ENCODE results near the gene WDFY4.

WDFY4 gene

DNA sequence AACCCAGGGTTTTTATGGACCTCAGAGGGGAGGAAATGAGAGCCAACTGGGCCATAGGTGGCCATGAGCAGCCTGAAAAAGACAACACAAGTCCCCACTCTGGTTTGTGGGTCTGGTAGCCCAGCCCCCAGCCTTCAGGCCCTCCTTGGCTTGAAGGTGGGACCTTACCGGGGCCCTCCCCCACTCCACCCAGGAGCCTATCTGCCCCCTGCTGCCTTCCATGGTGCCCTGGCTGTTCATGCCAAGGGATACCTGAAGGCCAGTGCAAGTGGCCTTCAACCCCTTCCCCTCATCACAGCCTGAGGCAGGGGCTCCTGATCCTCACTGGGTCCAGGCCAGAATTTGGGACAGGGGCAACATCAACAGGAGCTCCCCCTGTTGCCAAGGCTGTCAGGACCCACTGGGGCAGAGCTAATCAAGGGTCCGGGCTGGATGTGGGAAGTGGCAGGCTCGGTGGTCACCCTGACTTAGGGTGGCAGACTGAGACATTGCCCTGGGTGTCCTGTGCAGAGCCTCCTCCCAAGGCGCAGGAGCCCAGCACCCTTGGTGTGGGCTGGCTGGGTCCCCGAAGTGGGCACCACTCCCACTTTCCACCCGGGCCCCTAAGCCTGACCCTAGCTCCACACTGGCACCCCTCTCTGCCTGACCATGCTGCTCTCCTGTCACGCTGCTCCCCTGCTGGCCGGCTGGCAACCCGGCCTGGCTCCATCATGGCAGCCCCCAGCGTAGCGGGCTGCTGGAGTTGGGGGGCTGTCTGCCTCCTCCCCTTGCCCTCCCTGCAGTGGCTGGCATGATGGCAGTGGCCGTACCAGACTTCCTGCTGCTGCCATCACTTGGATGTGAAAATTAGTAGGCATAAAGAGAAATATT, 6.4 kb downstream of the WDFY4 start:
- DNase-seq (ENCODE audit: low read depth, low spot score) = no peak

GRCh38 chr10:48691812-48692528, 7.3 kb downstream of the WDFY4 start:
- no peak for DNase-seq (ENCODE audit: low read depth, low spot score)

DNA sequence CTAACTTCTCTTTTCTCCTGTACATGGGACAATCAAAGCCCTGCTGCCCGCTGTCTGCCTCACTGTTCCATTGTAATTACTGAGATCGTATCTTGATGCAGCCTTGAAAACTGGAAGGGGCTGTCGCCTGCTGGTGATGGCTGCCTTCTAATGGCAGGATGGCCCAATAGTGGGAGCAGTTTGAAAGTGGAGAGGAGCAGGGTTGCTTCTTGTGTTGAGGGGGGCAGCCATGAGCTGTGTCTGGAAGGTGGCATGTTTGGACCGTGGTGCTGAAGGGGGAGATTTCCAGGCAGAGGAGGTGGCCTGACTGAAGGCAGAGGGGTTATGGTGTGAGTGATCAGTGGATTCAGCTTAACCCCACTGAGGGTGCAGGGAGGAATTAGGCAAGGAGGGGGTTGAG, 8.1 kb downstream of the WDFY4 start:
- DNase-seq (ENCODE audit: low read depth, low spot score) = no peak

DNA sequence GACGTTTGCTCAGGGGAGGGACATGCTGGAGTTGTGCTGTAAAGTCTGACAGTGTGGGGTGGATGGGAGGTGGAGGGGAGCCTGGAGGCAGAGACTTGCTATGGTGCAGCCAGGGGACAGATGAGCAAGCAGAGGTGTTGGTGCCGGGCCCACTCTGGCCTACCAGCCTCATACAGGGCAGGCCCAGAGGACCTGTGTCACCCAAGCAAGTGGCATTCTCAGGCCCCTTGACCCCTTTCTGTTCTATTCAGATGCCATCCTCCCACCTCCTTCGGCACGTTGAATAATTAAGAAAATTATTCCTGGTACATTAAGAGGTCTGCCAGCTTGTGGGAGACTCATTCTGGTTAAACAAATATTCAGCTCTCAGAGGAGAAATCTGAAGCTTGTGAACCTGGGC, 8.5 kb downstream of the WDFY4 start:
- DNase-seq (ENCODE audit: low read depth, low spot score) = no peak

- no peak for DNase-seq (ENCODE audit: low read depth, low spot score)
Observed at GRCh38 chr10:48694371-48695030, 9.8 kb downstream of the WDFY4 start.

DNA sequence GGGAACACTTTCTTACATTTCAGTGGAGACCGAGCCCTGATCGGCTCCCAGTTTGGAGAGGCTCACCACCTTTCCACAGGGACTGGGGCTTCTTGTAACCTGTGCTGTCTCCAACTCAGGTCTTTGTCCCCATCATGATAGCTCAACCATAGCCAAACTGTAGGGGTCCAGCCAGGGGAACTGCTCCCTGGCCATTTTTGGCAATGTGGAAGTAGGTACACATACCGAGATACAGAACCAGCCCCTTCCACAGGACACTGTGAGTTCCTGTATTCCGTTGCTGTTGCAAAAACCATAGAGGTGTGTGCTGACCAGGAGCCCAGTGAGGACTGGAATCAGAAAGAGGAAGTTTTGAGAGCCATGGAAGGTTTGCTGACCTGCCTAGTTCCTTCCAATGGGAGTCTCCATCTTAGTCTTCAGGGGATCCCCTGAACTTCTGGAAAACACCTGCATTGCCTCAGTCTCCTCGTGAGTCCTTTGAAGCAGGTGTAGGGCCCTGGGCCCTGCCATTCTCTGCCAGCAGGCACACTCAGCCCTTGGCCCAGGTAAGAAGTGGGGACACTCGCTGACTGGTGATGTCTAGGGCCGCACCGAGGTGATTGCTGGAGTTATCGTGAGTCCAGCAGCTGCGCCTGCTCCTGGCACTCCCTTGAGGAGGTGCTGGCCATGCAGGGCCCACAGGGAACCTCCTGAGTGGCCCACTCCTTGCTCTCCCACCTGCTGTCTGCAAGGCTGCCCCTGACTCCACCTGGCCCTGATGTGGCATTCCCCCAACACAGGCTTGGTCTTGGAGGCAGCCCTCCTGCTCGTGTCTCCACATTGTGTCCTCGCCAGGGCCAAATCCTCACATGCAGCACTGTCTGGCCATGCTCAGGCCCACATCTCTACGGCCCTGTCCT, 11.2 kb downstream of the WDFY4 start:
- DNase-seq (ENCODE audit: low read depth, low spot score) = no peak

DNA sequence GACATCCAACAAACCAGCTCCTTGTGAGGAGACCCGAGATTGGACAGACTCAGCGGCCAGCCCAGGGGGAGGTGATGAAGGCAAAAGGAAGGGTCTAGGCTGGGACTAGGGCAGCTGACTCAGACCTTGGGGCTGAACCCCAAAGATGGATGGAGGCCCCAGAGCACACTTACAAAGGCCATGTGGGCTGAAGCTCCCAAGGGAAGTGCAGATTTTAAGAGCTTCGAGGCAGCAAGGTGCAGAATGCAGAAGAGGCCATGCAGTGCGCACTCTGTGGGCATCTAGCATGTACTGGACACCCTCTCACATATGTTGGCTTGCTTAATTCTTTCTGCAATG, 11.8 kb downstream of the WDFY4 start:
- no peak for DNase-seq (ENCODE audit: low read depth, low spot score)

- DNase-seq (ENCODE audit: low read depth, low spot score) = no peak
Observed at GRCh38 chr10:48697091-48697490, 12.4 kb downstream of the WDFY4 start.

DNA sequence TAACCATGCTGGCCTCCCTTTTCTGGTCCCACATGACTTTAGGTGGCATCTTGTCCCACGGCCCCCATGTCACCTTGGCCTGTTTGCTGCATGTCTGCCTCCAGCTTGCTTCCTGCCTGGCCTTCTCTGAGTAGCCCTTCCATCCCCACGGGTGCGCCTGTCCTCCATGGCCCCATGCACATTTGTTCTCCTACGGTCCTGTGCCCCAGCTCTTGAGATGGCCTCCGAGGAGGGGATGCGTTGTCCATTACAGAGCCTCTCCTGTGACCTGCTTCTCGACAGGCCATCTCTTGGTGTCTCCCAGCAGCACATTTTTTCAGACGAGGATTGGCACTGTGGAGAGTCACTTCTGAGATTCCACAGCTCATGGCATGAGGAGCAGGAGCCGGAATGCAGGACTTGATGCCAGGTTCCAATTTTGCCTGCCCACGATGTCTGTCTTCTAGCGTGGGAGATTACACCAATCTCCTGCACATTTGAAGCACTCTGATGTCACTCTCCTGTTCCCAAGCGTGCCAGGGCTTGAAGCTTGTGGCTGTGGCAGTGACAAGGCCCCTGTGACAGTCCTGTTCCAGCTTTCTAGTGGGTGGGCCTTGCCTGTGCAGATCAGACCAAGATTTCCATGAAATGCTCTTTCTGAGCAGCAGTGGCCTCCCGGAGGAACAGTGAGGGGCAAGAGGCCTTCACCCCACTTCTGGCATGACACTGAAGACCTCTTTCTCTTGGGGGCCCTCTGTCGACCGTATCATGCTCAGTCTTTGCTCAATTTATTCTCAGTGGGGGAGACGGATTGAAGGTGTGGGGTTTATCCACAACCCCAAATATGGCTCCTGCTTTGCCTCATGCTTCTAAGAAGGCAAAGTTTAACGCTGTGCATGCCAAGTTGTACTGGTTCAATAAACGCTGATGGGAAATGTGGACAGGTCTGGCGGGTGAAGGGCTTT, 13.4 kb downstream of the WDFY4 start:
- no peak for DNase-seq (ENCODE audit: low read depth, low spot score)

- no peak for DNase-seq (ENCODE audit: low read depth, low spot score)
Observed at GRCh38 chr10:48699011-48699627, 14.4 kb downstream of the WDFY4 start.

DNA sequence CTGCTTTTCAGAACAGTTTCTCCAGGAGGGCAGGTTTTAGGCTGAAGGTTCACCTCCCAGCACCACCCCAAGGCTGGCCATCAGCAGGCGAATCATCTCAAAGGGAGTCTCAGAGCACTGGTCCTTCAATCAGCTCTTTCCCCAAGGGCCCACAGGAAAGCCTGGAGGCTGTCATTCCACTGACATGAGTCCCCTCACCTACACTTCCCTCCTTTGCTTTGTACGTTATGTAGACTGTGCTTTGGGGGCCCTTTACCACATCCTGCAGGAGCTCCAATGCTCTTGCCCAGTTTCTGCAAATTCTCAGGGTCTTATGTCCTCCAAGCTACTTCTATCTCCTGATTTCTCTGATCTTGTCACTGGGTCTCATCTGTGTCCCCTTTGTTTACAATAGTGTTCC, 15.4 kb downstream of the WDFY4 start:
- DNase-seq (ENCODE audit: low read depth, low spot score) = no peak

GRCh38 chr10:48700493-48700892, 15.8 kb downstream of the WDFY4 start:
- DNase-seq (ENCODE audit: low read depth, low spot score) = no peak

DNA sequence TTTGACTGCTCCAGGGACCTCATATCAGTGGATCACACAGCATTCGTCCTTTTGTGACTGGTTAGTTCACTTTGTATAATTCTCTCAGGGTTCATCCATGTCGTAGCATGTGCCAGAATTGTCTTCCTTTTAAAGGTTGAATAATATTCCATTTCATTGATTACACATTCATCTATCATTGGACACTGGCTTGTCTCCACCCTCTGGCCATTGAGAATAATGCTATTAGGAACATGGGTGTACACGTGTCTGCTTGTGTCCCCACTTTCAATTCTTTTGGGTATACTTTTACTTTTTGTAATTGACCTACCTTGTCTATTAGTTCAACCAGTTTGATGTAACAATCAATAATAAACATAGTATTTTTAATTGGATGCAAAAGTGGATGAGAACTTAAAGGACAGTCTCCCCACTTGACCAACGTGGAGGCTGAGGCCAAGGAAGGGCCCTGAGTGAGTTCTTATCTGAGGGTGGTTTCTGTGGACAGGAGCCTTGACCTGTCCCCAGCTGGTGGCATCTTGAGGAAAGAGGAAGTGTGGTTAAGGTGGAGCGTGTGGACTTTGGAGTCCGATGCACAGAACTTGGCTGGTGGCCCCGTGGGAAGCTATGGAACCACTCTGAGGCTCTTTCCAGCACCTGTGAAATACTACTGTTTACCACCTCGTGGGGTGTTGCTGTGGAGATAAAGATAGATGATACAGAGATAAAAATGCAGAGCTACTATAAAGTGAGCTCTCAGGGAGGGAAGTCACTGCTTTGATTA, 16.6 kb downstream of the WDFY4 start:
- DNase-seq (ENCODE audit: low read depth, low spot score) = no peak

DNA sequence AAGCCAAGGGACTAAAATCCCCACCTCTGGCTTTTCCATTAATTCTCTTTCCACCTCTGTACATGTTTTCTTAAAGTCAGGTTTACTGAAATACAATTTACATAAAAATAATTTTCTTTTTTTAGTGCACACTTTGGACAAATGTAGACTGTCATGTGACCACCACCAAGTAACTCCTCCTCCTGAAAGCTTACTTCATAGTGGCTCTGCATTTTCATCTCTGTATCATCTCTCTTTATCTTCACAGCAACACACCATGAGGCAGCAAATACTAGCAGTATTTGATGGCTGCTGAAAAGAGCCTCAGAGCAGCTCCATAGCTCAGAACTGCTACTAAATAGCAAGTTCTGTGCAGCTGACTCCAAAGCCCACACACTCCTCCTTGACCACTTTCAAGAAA, 17.3 kb downstream of the WDFY4 start:
- DNase-seq (ENCODE audit: low read depth, low spot score) = no peak

- DNase-seq (ENCODE audit: low read depth, low spot score) = no peak
Observed at GRCh38 chr10:48703531-48704122, 19.0 kb downstream of the WDFY4 start.

DNA sequence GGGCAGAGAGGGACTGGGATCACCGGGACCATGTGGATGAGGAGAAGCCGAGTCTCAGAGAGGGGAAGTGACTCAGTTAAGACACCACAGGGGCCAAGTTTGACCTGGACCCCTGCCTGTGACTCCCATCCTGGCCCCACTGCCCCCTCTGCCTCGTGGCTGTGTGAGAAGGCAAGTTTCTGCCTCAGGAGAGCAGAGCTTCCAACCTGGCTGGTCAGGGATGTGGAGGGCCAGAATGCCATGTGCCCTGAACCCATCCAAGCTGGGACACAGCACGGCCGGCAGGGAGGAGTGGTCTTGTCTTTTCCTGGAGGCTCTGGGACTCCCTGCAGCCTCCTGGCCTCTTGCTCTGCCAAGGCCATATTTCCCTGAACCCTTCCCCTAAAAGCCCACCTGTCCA, 19.5 kb downstream of the WDFY4 start:
- no peak for DNase-seq (ENCODE audit: low read depth, low spot score)

- no peak for DNase-seq (ENCODE audit: low read depth, low spot score)
Observed at GRCh38 chr10:48705401-48705938, 20.8 kb downstream of the WDFY4 start.

- no peak for DNase-seq (ENCODE audit: low read depth, low spot score)
Observed at GRCh38 chr10:48707472-48707871, 22.8 kb downstream of the WDFY4 start.

DNA sequence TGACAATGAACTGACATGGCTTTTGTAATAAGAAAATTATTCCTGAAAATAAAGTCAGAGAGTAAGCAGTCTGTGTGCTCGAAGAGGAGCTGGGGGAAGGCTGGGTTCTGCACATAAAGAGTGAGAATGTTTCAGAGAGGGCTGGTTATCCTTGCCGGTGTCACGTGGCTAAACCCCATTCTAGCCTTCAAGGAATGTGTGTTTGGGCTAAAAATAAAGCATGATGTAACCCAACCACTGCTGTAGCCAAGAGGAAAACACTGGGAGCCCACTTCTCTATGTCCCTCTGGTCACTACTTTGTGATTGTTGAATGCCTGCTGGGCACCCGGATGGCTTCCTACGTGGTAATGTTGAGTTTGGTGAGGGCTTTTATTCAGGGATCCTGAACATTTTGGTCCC, 23.5 kb downstream of the WDFY4 start:
- DNase-seq (ENCODE audit: low read depth, low spot score) = no peak
